Activated CD4-positive, alpha-beta T cell treated with anti-CD3 and anti-CD28 coated beads, Interleukin-2, amount 10 ng/mL, durations not matched to agents 24 days and 14 days (primary cell): ENCODE results near the gene THOC7. TPM values are rescaled to one million over a fixed set of nuclear protein-coding genes. Genes with fewer than 3 reads are reported as not detected.

Experiments
- DNase-seq: peaks from one replicate; pipeline ENCODE4 v3.0.0; 2022
- H3K27ac Mint-ChIP-seq: one replicate; pipeline ENCODE4 v1.8.0; 2022; ENCODE audit warnings: mild to moderate bottlenecking, mixed read lengths
- H3K27me3 Mint-ChIP-seq: one replicate; pipeline ENCODE4 v1.8.0; 2022; ENCODE audit warnings: mixed read lengths
- H3K36me3 Mint-ChIP-seq: one replicate; pipeline ENCODE4 v1.8.0; 2022; ENCODE audit warnings: low read depth, mild to moderate bottlenecking, mixed read lengths
- H3K4me1 Mint-ChIP-seq: one replicate; pipeline ENCODE4 v1.8.0; 2021; ENCODE audit warnings: mixed read lengths
- H3K4me3 Mint-ChIP-seq: one replicate; pipeline ENCODE4 v1.8.0; 2022; ENCODE audit warnings: mild to moderate bottlenecking, moderate library complexity, mixed read lengths
- H3K9me3 Mint-ChIP-seq: one replicate; pipeline ENCODE4 v1.8.0; 2021; ENCODE audit warnings: mixed read lengths
- intact Hi-C: fragments of 100-400 bp; cut with micrococcal nuclease; formaldehyde crosslinking; loops from one replicate; pipeline ENCODE4 v1.15.1; 2023
- total RNA-seq: library from RNA; stranded (reverse); gene quantifications from 2 replicates; pipeline ENCODE4 v1.2.3, GENCODE V29; 2022

Gene THOC7
- total RNA-seq, 1 donor from 2014 or later, result 109 TPM

DNA sequence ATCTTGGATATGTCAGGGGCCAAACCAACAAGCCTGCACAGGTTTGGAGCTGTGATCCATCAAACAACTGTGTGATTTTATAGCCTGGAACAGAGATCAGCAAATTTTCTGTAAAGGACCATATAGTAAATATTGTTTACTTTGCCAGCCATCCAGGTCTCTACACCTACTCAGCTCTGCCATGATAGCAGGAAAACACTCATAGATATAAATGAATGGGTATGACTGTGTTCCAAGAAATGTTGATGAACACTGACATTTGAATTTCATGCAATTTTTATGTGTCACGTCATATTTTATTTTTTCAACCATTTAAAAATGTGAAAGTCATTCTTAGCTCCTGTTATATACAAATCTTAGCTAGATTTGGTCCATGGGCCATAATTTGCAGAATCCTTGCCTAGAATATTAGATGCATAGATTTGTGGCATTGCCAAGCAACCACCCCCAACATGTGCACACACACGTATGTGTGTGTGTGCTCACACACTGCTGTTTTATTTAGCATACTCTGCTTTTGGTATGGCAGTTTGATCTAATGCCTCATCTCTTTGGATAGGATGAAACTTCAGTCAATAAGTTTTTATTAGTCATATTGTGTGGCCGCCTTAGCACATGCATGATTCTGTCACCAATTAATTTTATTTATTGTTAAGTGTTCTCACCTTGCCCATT is 6.5 kb upstream of the THOC7 start:
- intact Hi-C loops, result no loop called here
- Mint-ChIP-seq H3K4me1 (peaks cover 37% of the 10 kb centered on the region), H3K27ac (no peak overlapping the region), H3K9me3 (no peaks in the 10 kb centered on the region), H3K27me3 (no peaks in the 10 kb centered on the region), H3K4me3 (no peak overlapping the region), H3K36me3 (peaks cover 22% of the 10 kb centered on the region)
- no peak for DNase-seq

GRCh38 chr3:63867225-63867624 is 3.6 kb upstream of the THOC7 start:
- Mint-ChIP-seq H3K4me3 (no peak overlapping the region), H3K27me3 (no peaks in the 10 kb centered on the region), H3K27ac (no peak overlapping the region), H3K4me1 (peaks cover 41% of the 10 kb centered on the region), H3K36me3 (peaks cover 33% of the 10 kb centered on the region), H3K9me3 (no peaks in the 10 kb centered on the region)
- no peak for DNase-seq
- intact Hi-C loops, result no loop called here

DNA sequence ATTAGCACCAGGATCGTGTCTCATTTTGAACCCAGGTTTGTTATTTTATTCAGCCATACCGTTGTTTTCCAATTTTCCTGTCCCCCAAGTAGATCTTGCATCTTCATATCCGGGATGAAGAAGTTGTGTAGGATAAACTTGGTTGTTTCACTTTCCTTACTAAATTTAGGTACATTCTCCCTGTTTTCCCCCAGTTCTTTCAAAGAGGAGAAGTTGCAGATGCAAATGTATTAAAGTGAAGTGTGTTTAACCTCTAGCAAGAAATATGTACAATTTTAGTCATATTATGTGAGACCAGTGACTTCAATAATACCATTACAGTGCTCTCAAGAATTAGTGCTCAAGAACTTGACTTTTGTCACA is 1.3 kb upstream of the THOC7 start:
- Mint-ChIP-seq H3K4me1 (peaks cover 42% of the 10 kb centered on the region), H3K27ac (peak overlapping the region; percentile 91), H3K27me3 (no peaks in the 10 kb centered on the region), H3K9me3 (no peaks in the 10 kb centered on the region), H3K4me3 (peak overlapping the region; percentile 94), H3K36me3 (peaks cover 31% of the 10 kb centered on the region)
- DNase-seq, result no peak
- intact Hi-C loops, result loop anchor here (1.0 to 5.0 kb wide), 6 partner anchors 14 to 158 kb away; partner anchors contain the start of gene PSMD6

DNA sequence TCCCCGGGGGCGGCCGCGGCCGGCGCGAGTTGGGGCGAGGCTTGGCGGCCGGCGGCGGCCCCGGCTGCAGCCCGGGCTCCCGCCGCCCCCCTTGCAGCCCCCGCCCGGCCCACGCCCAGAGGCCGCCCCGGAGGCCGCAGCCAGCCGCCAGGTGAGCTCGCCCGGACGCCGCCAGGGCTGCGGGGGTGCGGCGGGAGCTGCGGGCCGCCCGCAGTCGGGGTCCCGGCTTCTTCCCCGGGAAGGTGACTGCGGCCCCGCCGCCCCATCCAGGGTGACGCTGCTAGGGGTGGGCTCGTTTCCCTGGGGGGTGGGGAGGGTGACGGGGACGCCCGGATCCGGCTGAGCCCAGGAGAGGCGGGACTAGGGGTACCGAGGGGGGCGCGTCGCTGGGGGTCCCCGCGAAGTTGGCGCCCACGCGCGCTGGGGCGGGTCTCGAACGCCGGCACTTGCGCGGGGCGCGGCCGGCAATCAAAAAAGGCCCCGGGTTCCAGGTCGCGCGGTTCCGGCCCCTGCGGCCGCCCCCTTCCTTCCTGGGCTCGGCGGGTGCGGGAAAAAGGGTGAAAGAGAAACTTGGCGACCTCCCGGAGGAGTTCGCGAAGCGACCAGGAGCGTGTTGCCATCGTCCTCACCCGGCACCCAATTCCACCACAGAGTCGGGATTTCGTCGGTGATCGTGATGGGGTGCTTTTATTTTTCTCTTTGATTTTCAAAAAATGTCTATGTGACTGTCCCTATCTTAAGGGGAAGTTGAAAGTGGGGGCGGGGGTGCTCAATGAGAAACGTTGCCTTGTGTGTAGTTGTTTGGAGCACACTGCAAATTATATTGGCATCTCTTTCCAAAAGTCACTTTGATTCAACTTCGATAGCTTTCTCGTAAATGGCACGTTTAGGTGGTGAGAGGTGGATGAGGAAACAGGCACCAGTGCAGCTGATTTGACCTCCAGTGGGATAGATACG is 681 bp upstream of the THOC7 start:
- Mint-ChIP-seq H3K27ac (peak overlapping the region; percentile 91), H3K4me3 (peak overlapping the region; percentile 94), H3K9me3 (no peaks in the 10 kb centered on the region), H3K4me1 (peaks cover 46% of the 10 kb centered on the region), H3K27me3 (no peaks in the 10 kb centered on the region), H3K36me3 (peaks cover 31% of the 10 kb centered on the region)
- intact Hi-C loops, result loop anchor here (1.0 to 5.0 kb wide), 6 partner anchors 15 to 159 kb away; partner anchors contain the start of gene PSMD6
- DNase-seq, result peak; percentile 85

DNA sequence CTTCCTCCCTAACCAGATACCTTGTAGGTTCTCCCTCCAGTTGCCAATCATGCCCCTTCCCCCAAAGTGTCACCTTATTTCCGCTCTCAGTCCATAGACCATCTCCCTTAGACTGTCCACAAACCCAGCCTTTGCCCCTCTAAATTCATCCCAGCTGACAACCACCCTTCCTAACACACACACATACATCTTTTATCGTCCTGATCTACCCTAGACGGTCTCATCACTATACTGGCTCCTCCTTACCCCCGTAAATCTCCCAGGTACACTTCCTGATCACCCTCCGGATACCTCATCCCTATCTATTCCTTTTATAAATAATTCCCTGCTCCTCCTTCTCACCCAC is 828 bp downstream of the THOC7 start:
- H3K36me3 Mint-ChIP-seq, result peaks cover 23% of the 10 kb centered on the region
- intact Hi-C loops, result loop anchor here (5.0 kb wide), 3 partner anchors 35 to 130 kb away; no protein-coding TSS in a partner anchor
- H3K27ac Mint-ChIP-seq, result peak overlapping the region; percentile 98
- peak overlapping the region; percentile 91 for H3K4me3 Mint-ChIP-seq
- no peaks in the 10 kb centered on the region for H3K27me3 Mint-ChIP-seq
- no peak for DNase-seq
- no peaks in the 10 kb centered on the region for H3K9me3 Mint-ChIP-seq
- peaks cover 43% of the 10 kb centered on the region for H3K4me1 Mint-ChIP-seq

DNA sequence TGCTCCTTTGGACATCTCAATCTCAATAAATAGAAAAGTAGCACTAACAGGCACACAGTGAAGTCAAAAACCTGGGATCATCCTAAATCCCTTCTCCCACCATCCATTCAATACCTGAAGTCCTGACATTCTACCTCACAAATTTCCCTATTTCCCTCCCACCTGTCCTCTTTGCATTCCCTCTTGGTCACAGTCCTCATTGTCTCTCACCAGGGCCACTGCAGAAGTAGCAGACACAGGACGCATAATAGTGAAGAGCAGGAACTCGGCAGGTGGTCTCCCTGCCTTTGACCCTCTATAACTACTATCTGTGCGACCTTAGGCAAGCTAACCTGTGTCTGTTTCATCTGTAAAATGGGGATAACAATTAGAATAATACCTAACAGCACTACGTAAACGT is 2.3 kb downstream of the THOC7 start:
- no peak for DNase-seq
- peaks cover 40% of the 10 kb centered on the region for H3K4me1 Mint-ChIP-seq
- intact Hi-C loops, result loop anchor here (5.0 kb wide), 3 partner anchors 36 to 131 kb away; no protein-coding TSS in a partner anchor
- no peaks in the 10 kb centered on the region for H3K27me3 Mint-ChIP-seq
- peaks cover 17% of the 10 kb centered on the region for H3K36me3 Mint-ChIP-seq
- H3K4me3 Mint-ChIP-seq, result peak overlapping the region; percentile 8
- no peak overlapping the region for H3K27ac Mint-ChIP-seq
- H3K9me3 Mint-ChIP-seq, result no peaks in the 10 kb centered on the region

DNA sequence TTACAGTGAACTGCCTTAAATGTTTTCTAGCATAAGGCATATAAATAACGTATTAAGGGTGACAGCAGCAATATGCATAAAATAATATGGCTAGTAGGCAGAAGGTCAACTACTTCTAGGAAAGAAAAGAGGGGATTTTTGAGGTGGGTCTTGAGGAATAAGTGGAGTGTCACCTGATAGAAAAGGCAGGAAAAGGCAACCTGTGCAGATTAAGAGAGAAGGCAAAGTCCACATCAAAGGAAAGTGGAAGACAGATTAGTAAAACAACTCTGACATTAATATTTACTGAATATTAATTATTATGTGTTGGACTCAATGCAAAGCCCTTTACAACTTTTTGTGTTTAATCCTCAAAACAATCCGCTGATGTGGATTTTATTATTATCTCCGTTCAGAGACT is 2.8 kb downstream of the THOC7 start:
- H3K27me3 Mint-ChIP-seq, result no peaks in the 10 kb centered on the region
- DNase-seq, result no peak
- intact Hi-C loops, result loop anchor here (5.0 kb wide), 3 partner anchors 37 to 132 kb away; no protein-coding TSS in a partner anchor
- no peaks in the 10 kb centered on the region for H3K9me3 Mint-ChIP-seq
- H3K27ac Mint-ChIP-seq, result no peak overlapping the region
- peaks cover 39% of the 10 kb centered on the region for H3K4me1 Mint-ChIP-seq
- H3K36me3 Mint-ChIP-seq, result peaks cover 17% of the 10 kb centered on the region
- no peak overlapping the region for H3K4me3 Mint-ChIP-seq

- Mint-ChIP-seq H3K9me3 (no peaks in the 10 kb centered on the region), H3K4me1 (peaks cover 30% of the 10 kb centered on the region), H3K27ac (no peak overlapping the region), H3K4me3 (no peak overlapping the region), H3K36me3 (peaks cover 6% of the 10 kb centered on the region), H3K27me3 (no peaks in the 10 kb centered on the region)
- no peak for DNase-seq
- intact Hi-C loops, result no loop called here
These were observed 6.3 kb downstream of the THOC7 start for GRCh38 chr3:63857311-63857710.

DNA sequence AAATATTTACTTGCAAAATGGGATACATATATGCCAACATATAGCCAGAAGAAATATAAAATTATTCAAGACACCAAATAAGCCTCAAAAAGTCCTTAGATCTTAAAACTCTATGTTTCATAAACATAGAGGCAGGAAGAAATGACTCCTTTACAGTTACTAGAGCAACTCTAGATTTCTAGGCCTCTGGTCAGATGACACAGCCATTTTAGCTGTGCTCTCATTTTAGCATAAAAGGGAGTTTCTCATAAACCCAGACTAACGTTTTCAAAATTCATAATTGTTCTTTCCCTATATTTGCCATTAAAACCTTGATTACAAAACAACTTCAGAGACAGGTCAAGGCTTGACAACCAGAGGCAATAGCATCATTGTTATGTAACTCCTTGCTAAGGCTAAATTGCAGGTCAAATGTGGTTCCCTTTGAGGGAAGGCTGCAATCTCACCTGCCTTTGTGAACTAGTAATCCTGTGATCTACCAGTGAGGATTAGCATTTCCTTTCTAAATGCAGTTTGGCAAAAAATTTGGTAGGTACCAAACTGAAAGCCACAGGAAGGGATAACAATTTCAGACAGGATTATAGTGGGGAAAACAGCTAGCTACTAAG is 8.2 kb downstream of the THOC7 start:
- no peak overlapping the region for H3K27ac Mint-ChIP-seq
- peaks cover 22% of the 10 kb centered on the region for H3K4me1 Mint-ChIP-seq
- no peak overlapping the region for H3K4me3 Mint-ChIP-seq
- H3K27me3 Mint-ChIP-seq, result no peaks in the 10 kb centered on the region
- no peaks in the 10 kb centered on the region for H3K9me3 Mint-ChIP-seq
- DNase-seq, result no peak
- H3K36me3 Mint-ChIP-seq, result peaks cover 11% of the 10 kb centered on the region
- intact Hi-C loops, result no loop called here

DNA sequence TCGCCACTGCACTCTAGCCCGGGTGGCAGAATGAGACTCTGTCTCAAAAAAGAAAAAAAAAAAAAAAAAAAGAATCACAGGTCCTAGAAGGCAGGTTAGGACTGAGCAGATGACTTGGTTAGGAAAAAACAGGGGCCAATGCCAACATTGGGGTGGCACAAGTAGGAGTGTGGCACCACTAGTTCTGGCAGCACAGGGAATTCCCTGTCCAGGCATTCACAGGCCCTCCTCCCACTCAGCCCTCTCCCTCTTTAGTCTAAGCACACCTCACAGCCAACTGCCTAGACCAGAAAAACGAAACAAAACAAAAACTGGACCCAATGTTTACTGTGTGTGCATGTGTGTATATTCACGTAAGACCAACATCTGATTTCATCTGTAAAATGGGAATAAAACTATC is 10.5 kb downstream of the THOC7 start:
- Mint-ChIP-seq H3K4me3 (no peak overlapping the region), H3K27me3 (no peaks in the 10 kb centered on the region), H3K9me3 (no peaks in the 10 kb centered on the region), H3K27ac (no peak overlapping the region), H3K4me1 (peaks cover 16% of the 10 kb centered on the region), H3K36me3 (peaks cover 14% of the 10 kb centered on the region)
- DNase-seq, result no peak
- intact Hi-C loops, result no loop called here

DNA sequence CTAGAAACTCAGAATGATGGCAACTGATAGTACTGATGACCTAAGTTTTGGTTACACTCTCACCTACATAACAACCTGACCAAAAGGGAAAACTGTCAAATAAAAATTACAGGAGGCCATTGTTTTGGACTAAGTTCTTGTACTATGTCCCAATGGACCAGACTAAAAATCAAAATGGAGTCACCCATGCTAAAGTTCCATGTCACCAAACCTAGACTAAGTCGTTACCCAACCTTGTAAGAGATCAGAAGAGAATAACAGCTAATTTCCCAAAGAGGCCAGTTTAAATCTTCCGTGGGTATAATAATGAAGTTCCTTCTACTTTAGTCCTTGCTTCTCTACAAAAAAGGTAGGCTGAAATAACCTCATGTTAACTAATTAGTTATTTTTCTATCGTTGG is 12.3 kb downstream of the THOC7 start:
- intact Hi-C loops, result no loop called here
- no peak overlapping the region for H3K4me3 Mint-ChIP-seq
- no peaks in the 10 kb centered on the region for H3K9me3 Mint-ChIP-seq
- no peak for DNase-seq
- H3K4me1 Mint-ChIP-seq, result peaks cover 13% of the 10 kb centered on the region
- no peak overlapping the region for H3K27ac Mint-ChIP-seq
- H3K27me3 Mint-ChIP-seq, result no peaks in the 10 kb centered on the region
- peaks cover 16% of the 10 kb centered on the region for H3K36me3 Mint-ChIP-seq

- H3K27me3 Mint-ChIP-seq, result no peaks in the 10 kb centered on the region
- no peaks in the 10 kb centered on the region for H3K9me3 Mint-ChIP-seq
- H3K4me3 Mint-ChIP-seq, result no peak overlapping the region
- intact Hi-C loops, result no loop called here
- DNase-seq, result no peak
- H3K4me1 Mint-ChIP-seq, result peaks cover 7% of the 10 kb centered on the region
- H3K27ac Mint-ChIP-seq, result no peak overlapping the region
- peaks cover 19% of the 10 kb centered on the region for H3K36me3 Mint-ChIP-seq
These were observed 14.4 kb downstream of the THOC7 start for GRCh38 chr3:63849175-63849574.

DNA sequence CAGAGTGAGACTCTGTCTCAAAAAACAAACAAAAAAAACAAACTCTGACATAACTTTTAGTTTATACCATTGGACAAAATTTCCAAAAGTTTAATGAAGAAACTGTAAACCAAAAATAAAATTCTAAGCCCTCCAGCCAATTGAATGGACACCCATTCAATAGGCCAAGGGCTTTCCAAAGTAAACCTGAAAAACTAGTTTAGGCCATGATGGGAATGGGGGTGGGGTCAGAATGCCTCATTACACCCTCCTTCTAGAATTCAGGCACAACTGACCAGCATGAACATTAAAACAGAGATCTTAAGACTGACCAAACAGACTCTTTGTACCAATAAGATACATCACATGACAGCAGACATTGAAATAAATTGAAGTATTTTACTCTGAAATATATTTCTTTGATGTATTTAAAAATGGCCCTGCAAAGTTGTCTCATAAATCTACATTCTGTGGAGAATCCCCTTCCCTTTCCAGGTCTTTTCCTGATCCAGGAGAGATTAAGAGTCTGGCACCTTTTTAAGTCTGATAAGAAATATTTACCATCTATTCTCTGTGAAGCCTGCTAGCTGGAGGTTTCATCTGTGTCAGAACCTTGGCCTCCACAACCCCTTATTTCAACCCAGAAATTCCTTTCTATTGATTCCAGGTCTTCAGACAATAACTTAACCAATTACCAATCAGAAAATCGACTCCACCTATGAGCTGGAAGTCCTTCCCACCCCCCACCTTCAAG is 15.7 kb downstream of the THOC7 start:
- H3K27ac Mint-ChIP-seq, result no peak overlapping the region

More for the DNA sequence above, 15.7 kb downstream of the THOC7 start:
- Mint-ChIP-seq H3K27me3 (no peaks in the 10 kb centered on the region), H3K4me3 (no peak overlapping the region), H3K36me3 (peaks cover 24% of the 10 kb centered on the region), H3K9me3 (no peaks in the 10 kb centered on the region), H3K4me1 (peaks cover 7% of the 10 kb centered on the region)
- intact Hi-C loops, result no loop called here
- DNase-seq, result no peak
